Measurements from ENCODE around the gene ADGRV1.

Gene ADGRV1

DNA sequence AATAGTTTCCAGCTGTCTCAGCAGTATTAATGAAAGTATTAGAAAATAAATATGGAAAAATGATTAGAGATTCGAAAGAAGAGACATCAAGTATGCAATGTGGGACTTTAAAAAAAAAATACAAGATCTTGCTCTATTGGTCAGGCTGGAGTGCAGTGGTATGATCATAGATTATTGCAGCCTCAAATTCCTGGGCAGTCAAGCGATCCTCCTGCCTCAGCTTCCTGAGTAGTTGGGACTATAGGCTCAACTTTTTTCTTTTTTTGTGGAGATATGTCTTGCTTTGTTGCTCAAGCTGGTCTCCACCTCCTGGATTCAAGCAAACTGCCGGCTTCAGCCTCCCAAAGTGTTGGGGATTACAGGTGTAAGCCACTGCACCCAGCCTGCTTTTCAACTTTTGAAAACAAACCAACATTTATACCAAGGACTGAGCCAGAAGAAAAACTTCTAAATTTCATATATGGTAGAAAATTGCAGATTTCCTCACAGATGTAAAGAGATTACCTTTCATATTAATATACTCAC lies 323.1 kb downstream of the ADGRV1 start:
- DNase-seq: no peak

DNA sequence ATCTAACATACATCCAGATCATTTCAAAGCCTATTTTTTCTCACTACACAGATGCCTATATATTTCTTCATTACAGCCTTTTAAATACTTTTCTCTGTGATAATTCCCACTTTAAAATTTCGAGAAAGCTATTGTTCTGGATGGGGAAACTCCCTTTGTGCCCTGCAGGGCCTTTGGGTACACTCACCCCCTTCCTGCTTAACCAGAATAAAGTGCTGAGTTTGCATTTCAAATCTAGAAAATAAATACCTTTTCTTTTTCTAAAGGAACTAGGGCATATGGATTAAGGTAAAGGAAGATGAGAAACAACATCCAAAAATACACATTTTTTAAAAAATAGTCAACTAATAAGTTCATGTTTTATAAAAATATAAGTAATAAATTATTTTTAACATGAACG lies 323.9 kb downstream of the ADGRV1 start:
- no peak for DNase-seq

DNA sequence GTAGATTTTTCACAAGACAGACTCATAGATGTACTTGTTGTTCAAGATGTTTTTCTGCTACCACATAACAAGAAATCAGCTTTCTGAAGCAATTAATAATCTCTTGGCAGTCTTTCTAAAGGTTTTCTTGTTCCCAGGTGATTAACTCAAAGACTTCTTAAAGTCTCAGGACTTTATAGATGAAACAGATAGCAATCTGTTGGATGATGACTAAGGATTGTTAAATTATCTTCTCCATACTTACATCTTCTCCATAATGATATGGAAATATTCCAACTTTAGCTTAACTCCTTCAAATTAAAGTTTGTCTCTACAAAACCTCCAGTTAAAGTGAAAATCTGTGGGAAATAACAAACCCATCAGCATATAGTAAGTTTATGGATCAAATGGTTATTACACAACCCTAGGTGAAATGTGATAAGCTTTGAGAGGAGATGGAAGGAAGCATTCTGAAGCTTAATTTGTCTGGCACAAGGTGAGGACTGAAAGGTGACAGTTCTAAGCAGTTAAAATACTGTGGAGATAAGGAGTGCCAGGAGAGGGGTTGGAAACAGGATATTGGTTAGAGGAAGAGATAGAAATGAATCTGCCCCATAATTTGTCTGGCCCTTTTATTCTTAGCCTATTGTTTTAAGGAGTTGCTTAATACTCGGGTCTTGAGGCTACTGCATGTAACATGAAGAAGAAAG lies 326.7 kb downstream of the ADGRV1 start:
- no peak for DNase-seq

DNA sequence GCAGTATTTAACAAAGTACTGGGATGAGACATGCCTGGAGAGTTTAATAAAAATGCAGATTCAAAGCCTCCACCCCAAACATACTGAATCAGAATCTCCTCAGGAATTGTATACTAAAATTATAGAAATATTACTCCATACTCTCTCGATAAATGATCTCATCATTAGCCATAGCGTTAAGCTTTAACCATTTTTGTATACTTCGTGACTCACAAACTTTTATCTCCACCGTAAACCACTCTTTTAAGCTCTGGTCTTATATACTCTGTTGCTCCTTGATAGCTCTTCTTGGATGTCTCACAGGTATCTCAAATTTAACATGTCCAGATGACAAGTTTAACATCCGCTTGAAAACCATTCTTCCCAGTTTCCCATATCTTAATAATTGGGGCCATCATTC lies 327.8 kb downstream of the ADGRV1 start:
- DNase-seq: no peak

DNA sequence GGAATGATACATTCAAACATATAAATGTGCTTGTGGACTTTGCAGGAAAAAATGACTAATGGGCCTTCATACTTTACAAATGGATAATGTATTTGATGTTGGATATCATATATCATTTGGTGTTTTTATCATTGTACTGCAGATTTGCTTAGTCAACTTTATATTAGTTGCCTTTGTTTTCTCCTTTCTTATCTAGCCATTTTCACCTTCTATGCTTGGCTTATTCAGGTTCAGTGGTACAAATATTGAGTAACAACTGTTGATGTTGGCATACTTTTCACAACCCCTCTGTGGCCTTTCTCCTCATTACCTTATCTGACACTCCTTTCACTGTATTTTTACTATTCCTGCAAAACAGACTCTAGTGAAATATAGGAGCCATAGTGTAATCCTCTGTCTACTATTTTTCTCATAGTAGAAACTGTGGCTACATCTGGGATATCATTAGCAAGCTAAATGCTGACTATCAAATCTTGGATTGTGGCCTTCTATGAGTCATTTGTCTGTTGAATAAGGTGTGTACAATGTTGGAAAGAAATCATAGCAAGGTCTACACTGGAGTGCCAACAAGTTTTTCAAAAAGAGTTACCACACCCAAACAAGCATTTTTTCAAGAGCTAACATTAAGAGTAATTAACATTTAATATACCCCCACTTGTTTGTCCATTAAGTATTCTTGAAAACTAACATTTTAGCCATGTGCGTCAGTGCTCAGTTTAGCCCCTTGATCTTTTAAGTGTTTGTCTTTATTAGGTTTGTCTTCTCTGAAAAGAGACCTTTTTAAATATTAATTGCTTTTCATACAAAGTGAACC lies 330.1 kb downstream of the ADGRV1 start:
- DNase-seq: no peak

DNA sequence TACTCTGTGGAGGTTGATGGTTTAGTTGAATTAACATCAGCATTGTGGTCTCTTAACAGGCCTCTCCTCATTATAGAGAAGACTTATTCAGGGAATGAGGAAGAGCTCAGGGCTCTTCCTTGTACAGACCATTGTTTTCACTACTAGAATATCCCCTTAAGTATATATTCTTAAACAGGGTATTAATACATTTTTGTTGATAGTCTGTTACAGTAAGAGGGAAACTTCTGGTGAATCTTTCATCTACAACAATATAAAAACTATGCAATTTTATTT lies 330.7 kb downstream of the ADGRV1 start:
- DNase-seq: no peak

DNA sequence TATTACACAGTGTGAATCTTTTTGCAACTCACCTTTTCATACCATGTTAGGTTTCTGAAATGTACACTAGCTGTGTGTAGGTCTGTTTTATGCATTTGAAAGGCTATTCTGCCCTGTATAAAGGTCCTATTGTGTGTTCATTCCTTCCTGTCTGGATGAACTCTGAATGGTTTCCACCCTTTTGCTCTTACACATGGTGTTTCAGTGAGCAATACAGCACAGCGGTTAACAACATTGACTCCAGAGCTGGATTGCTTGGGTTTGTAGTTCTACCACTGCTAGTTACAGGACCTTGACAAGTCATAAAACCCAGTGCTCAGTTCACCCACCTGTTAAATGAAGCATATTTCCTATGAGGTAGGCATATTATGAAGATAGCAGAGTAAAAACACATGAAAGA lies 331.6 kb downstream of the ADGRV1 start:
- DNase-seq: no peak

DNA sequence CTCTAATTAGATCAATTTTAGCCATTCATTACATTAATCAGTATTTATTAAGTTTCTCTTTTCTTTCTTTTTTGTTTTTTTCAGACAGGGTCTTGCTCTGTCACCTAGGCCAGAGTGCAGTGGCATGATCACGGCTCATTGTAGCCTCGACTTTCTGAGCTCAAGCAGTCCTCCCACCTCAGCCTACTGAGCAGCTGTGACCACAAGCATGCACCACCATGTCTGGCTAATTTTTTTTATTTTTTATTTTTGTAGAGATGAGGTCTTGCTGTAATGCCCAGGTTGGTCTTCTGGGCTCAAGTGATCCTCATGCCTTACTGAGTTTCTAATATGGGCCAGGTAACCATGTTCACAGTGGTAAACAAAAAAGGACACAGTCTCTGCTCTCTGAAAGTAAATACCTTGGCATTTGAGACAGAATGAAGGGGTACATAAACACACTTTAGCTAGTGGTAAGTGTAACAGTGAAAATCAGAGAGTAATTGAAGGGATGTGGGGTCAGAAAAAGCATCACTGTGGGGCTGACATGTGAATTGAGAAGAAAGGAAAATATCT lies 336.3 kb downstream of the ADGRV1 start:
- no peak for DNase-seq

DNA sequence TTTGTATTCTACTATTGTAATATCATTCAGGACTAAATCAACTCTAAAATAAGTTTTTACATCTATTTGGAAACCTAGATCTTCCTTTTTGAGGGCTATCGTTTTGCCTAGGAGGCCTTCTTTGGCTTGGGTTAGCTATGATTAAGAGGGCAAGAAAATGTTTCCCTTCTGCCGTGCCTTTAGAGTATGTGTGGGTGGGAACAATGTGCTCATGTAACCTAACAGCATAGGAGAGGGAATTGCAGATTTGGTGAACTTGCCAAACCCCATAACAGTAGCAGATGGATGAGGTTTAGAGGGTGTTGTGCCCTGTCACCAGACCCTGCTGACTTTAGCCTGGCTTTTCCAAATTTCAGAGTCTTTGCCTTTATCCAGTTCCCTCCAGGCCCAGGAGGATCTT lies 339.0 kb downstream of the ADGRV1 start:
- DNase-seq: no peak

DNA sequence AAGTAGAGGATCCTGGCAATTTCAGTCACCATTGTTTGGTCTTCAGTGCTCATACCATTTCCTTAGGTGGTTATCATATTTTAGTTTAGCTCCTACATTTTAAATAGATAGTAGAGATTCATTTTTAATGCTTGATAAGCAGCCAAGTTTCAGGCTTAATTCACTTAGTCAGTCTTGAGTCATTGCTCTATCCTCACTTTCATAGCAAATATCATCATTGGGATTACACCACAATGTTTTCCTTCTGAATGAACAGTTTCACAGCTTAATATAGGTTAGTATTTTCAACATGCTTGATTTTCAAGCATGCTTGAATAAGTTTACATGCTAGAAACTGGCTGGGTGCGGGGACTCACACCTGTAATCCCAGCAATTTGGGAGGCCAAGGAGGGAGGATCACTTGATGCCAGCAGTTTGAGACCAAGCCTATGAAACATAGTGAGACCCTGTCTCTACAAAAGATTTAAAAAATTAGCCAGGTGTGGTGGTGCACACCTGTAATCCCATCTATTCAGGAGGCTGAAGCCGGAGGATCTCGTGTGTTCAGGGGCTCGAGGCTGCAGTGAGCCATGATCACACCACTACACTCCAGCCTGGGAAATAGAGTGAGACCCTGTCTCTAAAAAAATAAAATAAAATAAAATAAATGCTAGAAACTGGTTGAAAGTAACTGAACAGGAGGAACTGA lies 339.9 kb downstream of the ADGRV1 start:
- no peak for DNase-seq

DNA sequence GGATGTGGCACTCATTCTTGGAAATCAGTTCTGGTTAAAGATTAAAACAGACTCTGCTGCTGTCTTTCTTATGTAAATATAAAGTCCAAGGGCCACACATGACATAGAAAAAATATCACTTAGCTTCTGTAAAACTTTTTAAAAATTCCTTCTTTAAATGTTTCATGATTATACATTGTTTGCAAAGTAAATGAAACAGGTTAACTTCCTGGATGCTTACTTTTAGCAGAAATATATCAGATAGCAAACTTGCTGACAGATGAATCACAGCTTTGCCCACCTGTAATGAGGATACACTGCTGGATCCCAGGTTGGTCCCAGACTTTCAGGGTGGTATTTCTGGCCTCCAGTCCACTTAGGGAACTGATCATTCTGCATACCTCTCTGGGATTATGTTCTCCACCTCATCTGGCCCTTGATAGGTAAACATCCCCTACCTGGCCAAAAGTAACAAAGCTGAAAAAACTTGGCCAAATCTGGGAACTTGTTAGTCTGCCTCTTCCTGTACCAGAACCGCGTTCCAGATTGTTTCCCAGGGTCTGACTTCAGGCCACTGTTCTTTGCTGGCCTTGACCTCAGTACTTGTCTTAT lies 340.5 kb downstream of the ADGRV1 start:
- DNase-seq: no peak

DNA sequence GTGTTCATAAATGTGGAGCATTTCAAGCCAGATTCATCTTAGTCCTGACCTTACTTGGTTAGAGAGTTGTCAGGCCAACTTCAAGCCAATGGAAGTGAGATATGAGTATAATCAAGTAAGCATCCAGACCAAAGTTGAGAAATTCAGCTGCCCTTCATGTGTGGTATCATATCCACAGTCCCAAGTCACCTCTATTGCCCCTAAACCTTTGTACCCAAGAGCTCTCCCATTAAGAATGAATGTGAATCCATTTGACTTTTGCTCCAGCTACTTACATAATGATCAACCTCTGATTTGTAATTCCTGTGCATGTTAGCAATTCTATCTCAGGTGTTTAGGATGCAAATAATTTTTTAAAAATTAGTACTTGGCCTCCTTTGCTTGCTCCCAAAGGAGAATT lies 342.7 kb downstream of the ADGRV1 start:
- no peak for DNase-seq

DNA sequence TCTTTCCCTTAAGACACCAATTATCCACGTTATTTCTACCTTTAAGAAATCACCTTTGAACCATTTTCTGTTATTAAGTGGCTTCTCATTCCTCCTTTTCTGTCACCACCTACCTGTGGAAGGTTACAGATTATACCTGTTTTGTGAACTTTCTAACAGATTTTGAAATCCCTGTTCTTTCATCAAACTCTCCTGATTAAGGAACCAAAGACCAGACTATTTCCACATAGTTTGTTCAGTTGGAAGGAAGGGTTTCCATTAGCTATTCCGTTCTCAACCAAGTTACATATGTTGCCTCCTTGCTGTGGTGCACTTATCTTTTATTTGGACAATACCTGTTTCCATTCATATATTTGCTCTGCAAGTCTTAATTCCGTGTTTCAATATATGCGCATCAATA lies 343.6 kb downstream of the ADGRV1 start:
- no peak for DNase-seq

DNA sequence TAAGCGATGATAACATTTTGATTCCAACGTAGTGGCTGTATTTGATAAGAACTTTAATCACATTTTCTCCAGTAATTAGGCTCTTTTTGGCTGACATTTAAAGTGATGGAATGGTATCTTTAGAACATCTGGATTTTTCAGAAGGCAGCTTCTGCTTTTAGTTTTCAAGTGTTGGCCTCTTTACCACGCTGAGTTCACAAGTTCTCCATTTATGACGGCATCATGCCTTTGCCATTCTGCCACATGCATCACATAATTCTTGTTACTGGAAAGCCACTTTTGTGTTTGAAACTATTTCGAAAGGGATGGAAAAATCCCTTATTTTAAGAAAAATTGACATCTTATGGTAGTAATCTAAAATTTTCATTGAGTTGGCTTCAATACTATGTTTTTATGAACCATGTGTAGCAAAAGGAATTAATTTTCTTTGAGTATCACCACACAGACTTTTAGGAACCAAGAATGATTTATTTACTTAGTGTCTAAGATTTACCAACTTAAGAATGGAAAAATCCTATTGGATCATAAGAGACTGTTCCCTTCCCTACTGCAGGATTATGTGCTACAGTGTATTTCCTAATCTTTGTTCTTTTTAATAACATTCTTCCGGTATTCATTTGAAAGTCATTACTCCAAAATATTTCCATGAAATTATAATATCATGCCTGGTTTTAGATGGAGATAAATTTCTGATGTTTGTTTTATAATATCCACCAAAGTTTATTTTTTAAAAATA lies 344.2 kb downstream of the ADGRV1 start:
- DNase-seq: no peak

DNA sequence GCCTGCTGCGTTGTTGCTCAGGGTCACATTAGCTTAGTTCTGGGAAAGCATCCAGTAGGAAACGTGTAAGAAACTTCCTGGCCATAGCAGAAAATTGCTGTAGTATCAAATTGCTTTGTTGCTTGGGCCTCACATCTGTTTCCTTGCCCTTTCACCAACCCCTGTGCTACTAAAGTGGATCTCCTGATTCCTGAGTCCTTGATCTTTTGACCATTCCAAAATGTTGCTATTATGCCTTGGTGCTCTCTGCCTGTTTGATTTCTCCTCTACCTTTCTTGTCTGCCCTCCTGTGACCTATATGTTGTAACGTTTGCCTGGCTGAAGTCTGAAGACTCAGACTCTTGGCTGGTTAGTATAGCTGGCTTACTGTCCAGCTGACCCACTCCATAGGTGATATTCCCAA lies 350.5 kb downstream of the ADGRV1 start:
- DNase-seq: no peak

DNA sequence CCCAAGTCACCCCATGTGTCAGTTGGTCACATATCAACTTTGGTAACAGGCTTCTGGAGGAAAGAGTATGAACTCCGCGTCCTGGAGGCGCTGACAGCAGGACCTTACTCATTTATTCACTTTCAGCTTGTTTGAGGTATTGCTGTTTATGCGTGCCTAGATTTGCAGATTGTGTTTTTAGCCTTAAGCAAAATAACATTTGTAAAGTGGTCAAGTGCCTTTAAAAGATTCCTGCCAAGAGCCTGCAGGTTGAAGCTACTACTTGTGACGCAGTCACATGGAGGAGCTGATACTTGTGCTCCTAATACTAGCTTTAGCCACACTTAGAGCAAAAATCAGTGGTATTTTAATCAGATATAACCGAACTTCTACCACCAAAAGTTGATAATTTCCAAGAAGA lies 351.3 kb downstream of the ADGRV1 start:
- no peak for DNase-seq

DNA sequence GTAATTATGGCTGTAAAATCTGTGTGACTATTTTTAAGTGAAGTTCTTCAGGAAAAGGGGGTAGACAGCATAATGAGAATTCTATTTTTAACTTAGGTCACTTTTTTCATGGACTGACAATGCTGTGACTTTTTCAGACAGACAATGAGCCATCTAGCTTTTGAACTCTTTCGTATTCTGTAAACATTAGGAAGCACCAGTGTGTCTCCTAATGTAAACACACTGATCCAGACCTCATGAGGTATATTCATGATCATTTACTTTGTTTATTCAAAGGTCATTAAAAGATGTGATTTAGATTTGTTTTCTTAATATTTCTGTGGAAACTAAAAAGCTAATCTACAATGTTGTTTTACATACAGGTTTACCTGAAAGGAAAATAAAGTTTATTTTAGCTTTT lies 352.6 kb downstream of the ADGRV1 start:
- DNase-seq: no peak

DNA sequence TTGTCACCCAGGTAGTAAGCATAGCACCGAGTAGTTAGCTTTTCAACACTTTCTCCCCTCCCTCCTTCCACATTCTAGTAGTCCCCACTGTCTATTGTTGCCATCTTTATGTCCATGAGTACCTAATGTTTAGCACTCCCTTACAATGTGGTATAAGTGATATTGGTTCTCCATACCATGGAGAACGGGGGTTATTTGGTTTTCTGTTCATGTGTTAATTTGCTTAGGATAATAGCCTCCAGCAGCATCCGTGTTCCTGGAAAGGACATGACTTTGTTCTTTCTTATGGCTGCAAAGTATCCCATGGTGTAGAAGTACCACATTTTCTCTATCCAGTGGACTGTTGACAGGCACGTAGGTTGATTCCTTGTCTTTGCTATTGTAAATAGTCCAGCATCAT lies 353.9 kb downstream of the ADGRV1 start:
- no peak for DNase-seq

DNA sequence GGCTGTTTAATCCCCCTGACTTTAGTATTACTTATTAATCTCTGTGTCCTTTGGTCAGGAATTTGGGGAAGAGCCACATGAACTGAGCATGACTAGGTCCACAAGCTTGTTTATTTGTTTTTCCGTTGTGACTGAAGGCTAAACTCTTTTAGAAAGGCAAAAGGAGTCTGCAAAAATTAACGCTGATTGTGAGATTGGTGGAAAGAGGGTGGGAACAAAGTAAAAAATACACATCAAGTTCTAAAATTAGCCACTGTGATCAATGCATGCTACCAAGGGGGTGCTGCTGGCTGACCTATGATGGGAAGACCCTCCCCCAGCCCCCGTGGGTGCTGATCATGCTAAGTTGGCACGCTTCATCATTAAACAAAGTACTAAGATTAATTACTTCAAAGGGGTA lies 356.8 kb downstream of the ADGRV1 start:
- DNase-seq: no peak

DNA sequence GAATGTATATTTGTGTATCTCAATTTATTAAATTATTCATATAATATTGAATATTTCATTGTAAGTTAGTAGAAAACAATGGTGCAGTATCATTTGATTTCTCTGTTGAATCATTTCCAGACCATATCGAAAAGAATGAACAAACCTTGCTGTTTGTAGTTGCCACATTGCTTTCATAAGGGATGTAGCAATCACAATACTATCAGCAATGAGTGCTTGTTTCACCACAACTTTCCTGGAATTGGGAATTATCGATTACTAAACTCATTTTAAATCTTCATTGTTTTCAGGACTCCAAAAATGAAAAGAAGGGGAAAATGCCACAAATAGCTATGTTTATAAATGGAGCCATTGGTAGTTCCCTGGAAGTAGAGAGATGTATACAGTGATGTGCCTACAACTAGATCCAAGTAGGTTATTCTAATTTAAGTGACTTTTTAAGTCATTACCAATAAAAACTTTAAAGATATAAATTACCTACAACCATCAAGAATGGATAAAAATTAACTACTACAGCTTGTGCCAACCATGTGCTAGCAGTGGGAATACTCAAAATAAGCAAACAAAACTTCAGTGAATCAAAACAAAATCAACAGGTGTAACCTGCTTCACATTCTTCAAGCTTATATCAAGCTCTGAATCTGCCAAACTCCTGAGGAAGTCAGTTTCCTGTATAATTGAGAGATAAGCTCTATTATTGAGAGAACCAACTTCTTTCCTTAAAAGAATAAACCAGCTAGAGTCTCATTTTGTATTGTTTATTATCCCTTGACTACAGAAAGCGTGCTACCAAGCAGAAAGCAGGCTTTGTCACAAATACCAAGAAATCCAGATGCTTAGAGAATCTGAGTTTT lies 358.6 kb downstream of the ADGRV1 start:
- DNase-seq: no peak

DNA sequence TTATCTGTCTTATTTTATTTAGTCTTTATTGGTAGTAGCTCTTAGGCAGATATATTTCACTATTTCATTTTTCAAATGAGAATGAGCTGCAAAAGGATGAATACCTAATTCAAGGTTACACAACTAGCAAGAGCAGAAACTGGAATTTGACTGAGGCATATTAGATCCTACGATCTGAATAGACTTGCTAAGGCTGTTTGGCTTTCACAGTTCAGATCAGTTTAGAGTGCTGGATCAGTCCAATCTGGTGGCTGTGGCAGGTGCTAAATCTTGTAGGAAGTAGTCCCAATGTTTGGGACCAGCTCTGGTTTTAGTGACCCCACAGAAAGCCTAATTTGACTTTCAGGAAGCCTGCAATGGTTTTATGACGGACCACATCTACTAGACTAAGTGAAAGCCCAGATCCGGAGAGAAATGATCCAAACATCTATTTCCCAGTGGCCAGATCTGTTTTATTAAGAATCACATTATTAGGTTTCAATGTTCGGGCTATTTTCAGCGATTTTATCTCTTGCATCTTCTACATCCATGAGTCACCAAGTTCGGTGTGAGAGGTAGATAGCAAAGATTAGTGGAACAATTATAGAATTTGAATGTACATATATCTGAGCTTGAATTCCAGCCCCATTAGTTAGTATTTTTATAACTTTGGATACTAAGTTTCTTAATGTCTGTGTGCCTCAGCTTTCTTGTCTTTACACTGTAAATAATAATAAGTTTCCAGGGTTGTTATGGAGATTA lies 359.5 kb downstream of the ADGRV1 start:
- no peak for DNase-seq
